Measurements from ENCODE around the gene CLEC6A.
"Not testable (repeated sequence)": the region's sequence is repeated elsewhere in the genome, so short reads cannot be mapped to it uniquely, and the experiment has no call there.

Gene CLEC6A

DNA sequence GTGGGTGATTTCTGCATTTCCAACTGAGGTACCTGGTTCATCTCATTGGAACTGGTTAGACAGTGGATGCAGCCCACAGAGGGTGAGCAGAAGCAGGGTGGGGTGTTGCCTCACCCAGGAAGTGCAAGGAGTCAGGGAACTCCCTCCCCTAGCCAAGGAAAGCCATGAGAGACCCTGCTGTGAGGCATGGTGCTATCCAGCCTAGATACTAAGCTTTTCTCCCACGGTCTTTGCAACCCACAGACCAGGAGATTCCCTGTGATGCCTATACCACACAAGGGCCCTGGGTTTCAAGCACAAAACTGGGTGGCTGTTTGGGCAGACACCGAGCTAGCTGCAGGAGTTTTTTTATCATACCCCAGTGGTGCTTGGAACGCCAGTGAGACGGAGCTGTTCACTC lies 39.9 kb downstream of the CLEC6A start:
- not testable (repeated sequence) for DNase-seq (ENCODE audit: low spot score)

DNA sequence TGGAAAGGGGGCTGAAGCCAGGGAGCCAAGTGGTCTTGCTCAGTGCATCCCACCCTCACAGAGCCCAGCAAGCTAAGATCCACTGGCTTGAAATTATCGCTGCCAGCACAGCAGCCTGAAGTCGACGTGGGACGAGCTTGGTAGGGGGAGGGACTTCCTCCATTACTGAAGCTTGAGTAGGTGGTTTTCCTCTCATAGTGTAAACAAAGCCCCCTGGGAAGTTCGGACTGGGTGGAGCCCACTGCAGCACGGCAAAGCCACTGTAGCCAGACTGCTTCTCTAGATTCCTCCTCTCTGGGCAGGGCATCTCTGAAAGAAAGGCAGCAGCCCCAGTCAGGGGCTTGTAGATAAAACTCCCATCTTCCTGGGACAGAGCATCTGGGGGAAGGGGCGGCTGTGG lies 40.3 kb downstream of the CLEC6A start:
- not testable (repeated sequence) for DNase-seq (ENCODE audit: low spot score)

GRCh38 chr12:8499616-8500015 lies 43.9 kb downstream of the CLEC6A start:
- no peak for DNase-seq (ENCODE audit: low spot score)

- DNase-seq (ENCODE audit: low spot score), result no peak
These were observed 46.0 kb downstream of the CLEC6A start for GRCh38 chr12:8501720-8502119.

DNA sequence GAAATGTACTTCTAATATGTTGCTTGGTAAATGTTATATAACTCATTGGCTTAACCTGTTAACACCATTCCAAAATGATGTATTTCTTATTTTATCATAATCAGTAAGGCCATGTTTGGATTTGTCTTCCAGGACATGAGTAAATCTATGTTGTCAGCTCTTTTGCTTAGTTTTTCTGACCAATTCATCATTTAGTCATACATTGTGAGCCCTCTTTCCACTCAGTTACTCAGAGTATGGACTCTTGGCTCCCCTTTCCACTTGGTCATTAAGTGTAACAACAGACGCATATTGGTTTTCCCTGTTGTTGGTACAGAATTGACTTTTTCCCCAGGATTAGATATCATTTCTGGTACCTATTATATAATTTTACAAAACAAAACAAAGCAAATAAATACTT lies 48.6 kb downstream of the CLEC6A start:
- DNase-seq (ENCODE audit: low spot score), result no peak

GRCh38 chr12:8507596-8507995 lies 51.8 kb downstream of the CLEC6A start:
- DNase-seq (ENCODE audit: low spot score), result no peak

DNA sequence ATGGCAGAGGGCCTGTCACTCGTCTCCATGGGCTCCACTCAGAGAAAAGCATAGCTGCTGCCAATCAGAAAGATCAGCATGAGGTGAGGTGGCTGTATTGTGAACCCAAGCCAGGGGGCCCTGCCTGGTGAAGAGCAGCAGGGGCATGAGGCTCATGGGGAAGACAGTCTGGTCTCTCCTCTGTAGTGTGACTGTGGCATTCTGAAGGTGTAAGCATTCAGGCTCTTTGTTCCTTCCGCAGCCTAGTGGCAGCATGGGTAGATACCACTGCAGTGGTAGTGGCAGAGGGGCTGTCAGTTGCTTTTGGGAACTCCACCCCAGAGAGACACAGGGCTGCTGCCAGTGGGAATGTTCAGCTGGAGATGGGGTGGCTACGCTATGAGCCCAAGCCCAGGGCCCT lies 52.5 kb downstream of the CLEC6A start:
- no peak for DNase-seq (ENCODE audit: low spot score)

GRCh38 chr12:8508910-8509841 lies 53.4 kb downstream of the CLEC6A start:
- no peak for DNase-seq (ENCODE audit: low spot score)

GRCh38 chr12:8513256-8513655 lies 57.5 kb downstream of the CLEC6A start, which contains the start of gene CLEC4D:
Gene CLEC4D (plus strand): TSS chr12:8513503. CDS start chr12:8513733, 230 bp downstream.
- no peak for DNase-seq (ENCODE audit: low spot score)

GRCh38 chr12:8517971-8518370 lies 62.2 kb downstream of the CLEC6A start:
- no peak for DNase-seq (ENCODE audit: low spot score)

DNA sequence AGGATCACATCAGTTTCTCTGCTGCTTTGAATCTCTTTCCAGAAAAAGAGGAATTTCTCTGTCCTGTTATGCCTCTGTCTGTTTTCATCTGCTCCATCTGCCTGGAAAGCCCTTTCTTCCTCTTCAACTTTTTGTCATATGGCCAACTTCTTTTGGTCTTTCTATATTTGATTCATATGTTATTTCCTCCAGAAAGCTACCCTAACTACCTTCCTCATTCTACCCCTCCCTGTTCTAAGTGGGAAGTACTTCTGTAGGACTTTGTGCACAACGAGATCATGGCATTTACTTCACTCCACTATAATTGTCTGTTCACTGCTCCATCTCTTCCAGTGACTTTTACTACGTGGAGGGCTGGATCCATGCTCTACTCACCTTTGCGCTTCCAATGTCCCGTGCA lies 63.4 kb downstream of the CLEC6A start:
- no peak for DNase-seq (ENCODE audit: low spot score)

GRCh38 chr12:8527250-8528130 lies 71.7 kb downstream of the CLEC6A start:
- DNase-seq (ENCODE audit: low spot score), result no peak

Measured in CD4-positive, alpha-beta T cell treated with Interleukin-6 at 100 ng/mL for 8 hours (primary cell).